ENCODE data around the gene CPE. TPM values are rescaled to one million over a fixed set of nuclear protein-coding genes. Genes with fewer than 3 reads are reported as not detected.

Gene CPE
- polyA plus RNA-seq, 1 of the 3 experiments (the other 2 are of a cell fraction), result 18.2 TPM

- CTCF ChIA-PET, result interaction anchor here (0.9 to 1.1 kb wide), 4 partner anchors 18 to 60 kb away, joined by 3 to 4 read pairs (median 3); partner anchors contain the start of gene CPE
- Histone ChIP-seq H3K9ac (no peak overlapping the region), H3K79me2 (ENCODE audit: insufficient read depth) (no peaks in the 10 kb centered on the region), H3F3A (replicated peaks; ENCODE audit: insufficient read depth) (no peaks in the 10 kb centered on the region), H3K4me1 (ENCODE audit: control insufficient read depth in 1 of 2, insufficient read depth in 2 of 2, low read depth in 1 of 2, low read length in 1 of 2) (peaks cover 8 to 17% of the 10 kb centered on the region in 2 experiments; a peak in 3 of 4 replicates), H4K20me1 (ENCODE audit: insufficient read depth) (no peaks in the 10 kb centered on the region), H3K36me3 (replicated peaks in 1 of 2; ENCODE audit: control insufficient read depth in 1 of 2, insufficient read depth in 2 of 2, low read length in 1 of 2) (no peaks in the 10 kb centered on the region), H3K27me3 (ENCODE audit: insufficient read depth) (no peaks in the 10 kb centered on the region), H3K4me2 (no peak overlapping the region), H3K9me3 (no peaks in the 10 kb centered on the region), H3K9me2 (no peaks in the 10 kb centered on the region), H3K4me3 (ENCODE audit: low read depth in 2 of 2, low read length in 1 of 2) (no peak overlapping the region), H2AFZ (ENCODE audit: low read depth) (no peak overlapping the region), H3K27ac (ENCODE audit: low read depth in 2 of 2, low read length in 1 of 2) (peak overlapping the region in 1 of 2 experiments; percentile 54; a peak in 2 of 4 replicates)
- POLR2A ChIA-PET, result no interaction called here
- TF ChIP-seq TAF1 (IDR thresholded peaks at IDR 0.05; ENCODE audit: borderline replicate concordance, low read depth, low read length), result no peak
- TF ChIP-seq MAX (IDR thresholded peaks at IDR 0.05; ENCODE audit: low read depth), result no peak
- no peak for TF ChIP-seq FOSL2 (IDR thresholded peaks at IDR 0.05; ENCODE audit: borderline replicate concordance, low read depth)
- TF ChIP-seq, protein P1, sequence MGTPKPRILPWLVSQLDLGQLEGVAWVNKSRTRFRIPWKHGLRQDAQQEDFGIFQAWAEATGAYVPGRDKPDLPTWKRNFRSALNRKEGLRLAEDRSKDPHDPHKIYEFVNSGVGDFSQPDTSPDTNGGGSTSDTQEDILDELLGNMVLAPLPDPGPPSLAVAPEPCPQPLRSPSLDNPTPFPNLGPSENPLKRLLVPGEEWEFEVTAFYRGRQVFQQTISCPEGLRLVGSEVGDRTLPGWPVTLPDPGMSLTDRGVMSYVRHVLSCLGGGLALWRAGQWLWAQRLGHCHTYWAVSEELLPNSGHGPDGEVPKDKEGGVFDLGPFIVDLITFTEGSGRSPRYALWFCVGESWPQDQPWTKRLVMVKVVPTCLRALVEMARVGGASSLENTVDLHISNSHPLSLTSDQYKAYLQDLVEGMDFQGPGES (IDR thresholded peaks at IDR 0.05; ENCODE audit: low read depth, low read length), result no peak
- no peak for TF ChIP-seq PBX3 (IDR thresholded peaks at IDR 0.05)
- TF ChIP-seq FOXM1 (IDR thresholded peaks at IDR 0.05; ENCODE audit: low read depth), result no peak
- TF ChIP-seq NRF1 (IDR thresholded peaks at IDR 0.05; ENCODE audit: low read depth, low read length), result no peak
- TF ChIP-seq EP300 (IDR thresholded peaks at IDR 0.05; ENCODE audit: borderline replicate concordance in 1 of 2, low read depth in 1 of 2, low read length in 1 of 2), result no peak
- DNase-seq, result no peak
- 51% methylated on average over 2 of the region's 2 CpGs for WGBS (ENCODE audit: low lambda C conversion rate)
Observed at GRCh38 chr4:165403048-165403447, 24.2 kb downstream of the CPE start.

GRCh38 chr4:165403637-165404036 is 24.8 kb downstream of the CPE start:
- H3K4me3 ChIP-seq (ENCODE audit: low read depth in 2 of 2, low read length in 1 of 2), result no peak overlapping the region
- H3K27me3 ChIP-seq (ENCODE audit: insufficient read depth), result no peaks in the 10 kb centered on the region
- H3K36me3 ChIP-seq (replicated peaks in 1 of 2; ENCODE audit: control insufficient read depth in 1 of 2, insufficient read depth in 2 of 2, low read length in 1 of 2), result no peaks in the 10 kb centered on the region
- H3K9me3 ChIP-seq, result no peaks in the 10 kb centered on the region
- ChIA-PET POLR2A (no interaction called here), CTCF (interaction anchor here (0.9 to 1.1 kb wide), 4 partner anchors 19 to 61 kb away, joined by 3 to 4 read pairs (median 3); partner anchors contain the start of gene CPE)
- 60% methylated on average over 4 of the region's 4 CpGs for WGBS (ENCODE audit: low lambda C conversion rate)
- H3K9me2 ChIP-seq, result no peaks in the 10 kb centered on the region
- no peak overlapping the region for H3K9ac ChIP-seq
- TF ChIP-seq EP300 (IDR thresholded peaks at IDR 0.05; ENCODE audit: borderline replicate concordance in 1 of 2, low read depth in 1 of 2, low read length in 1 of 2), result peak in 1 of 2 experiments; percentile 41; a peak in 1 of 4 replicates
- TF ChIP-seq TAF1 (IDR thresholded peaks at IDR 0.05; ENCODE audit: borderline replicate concordance, low read depth, low read length), result no peak
- TF ChIP-seq CHD2 (IDR thresholded peaks at IDR 0.05; ENCODE audit: low read length, partially characterized antibody), result peak; percentile 26
- TF ChIP-seq RAD21 (IDR thresholded peaks at IDR 0.05; ENCODE audit: low read length), result peak; percentile 16; the same call in 1 of the 2 replicates
- H3F3A ChIP-seq (replicated peaks; ENCODE audit: insufficient read depth), result no peaks in the 10 kb centered on the region
- H3K27ac ChIP-seq (ENCODE audit: low read depth in 2 of 2, low read length in 1 of 2), result peak overlapping the region in 1 of 2 experiments; percentile 54; a peak in 2 of 4 replicates
- peaks cover 5 to 17% of the 10 kb centered on the region in 2 experiments; a peak in 3 of 4 replicates for H3K4me1 ChIP-seq (ENCODE audit: control insufficient read depth in 1 of 2, insufficient read depth in 2 of 2, low read depth in 1 of 2, low read length in 1 of 2)
- no peaks in the 10 kb centered on the region for H3K79me2 ChIP-seq (ENCODE audit: insufficient read depth)
- H2AFZ ChIP-seq (ENCODE audit: low read depth), result no peak overlapping the region
- no peaks in the 10 kb centered on the region for H4K20me1 ChIP-seq (ENCODE audit: insufficient read depth)
- peak; percentile 22 for DNase-seq
- H3K4me2 ChIP-seq, result no peak overlapping the region
